Measurements from ENCODE around the gene NRARP.

NRARP gene

DNA sequence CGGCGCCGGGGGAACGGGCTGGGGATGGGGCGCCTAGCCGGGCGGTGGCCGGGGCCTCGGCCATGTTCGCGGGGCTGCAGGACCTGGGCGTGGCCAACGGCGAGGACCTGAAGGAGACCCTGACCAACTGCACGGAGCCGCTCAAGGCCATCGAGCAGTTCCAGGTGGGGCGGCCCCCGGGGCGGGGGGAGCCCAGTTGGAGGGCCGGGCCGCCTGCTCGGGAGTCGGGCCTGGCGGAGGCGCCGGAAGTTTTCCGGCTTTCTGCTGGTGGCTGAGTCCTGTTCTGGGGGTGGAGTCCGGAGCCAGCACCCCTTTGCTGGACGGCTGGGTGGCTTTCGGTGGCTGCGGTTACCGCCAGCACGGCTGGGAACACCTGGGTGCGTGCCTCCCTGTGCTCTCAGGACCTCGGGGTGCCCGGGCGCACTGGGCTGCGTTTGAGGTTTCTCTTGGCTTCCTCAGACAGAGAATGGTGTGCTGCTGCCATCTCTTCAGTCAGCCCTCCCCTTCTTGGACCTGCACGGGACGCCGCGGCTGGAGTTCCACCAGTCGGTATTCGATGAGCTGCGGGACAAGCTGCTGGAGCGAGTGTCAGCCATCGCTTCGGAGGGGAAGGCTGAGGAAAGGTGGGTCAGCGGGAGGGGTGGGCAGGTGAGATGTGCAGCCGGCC is 46.5 kb downstream of the NRARP start:
- no peak for DNase-seq

DNA sequence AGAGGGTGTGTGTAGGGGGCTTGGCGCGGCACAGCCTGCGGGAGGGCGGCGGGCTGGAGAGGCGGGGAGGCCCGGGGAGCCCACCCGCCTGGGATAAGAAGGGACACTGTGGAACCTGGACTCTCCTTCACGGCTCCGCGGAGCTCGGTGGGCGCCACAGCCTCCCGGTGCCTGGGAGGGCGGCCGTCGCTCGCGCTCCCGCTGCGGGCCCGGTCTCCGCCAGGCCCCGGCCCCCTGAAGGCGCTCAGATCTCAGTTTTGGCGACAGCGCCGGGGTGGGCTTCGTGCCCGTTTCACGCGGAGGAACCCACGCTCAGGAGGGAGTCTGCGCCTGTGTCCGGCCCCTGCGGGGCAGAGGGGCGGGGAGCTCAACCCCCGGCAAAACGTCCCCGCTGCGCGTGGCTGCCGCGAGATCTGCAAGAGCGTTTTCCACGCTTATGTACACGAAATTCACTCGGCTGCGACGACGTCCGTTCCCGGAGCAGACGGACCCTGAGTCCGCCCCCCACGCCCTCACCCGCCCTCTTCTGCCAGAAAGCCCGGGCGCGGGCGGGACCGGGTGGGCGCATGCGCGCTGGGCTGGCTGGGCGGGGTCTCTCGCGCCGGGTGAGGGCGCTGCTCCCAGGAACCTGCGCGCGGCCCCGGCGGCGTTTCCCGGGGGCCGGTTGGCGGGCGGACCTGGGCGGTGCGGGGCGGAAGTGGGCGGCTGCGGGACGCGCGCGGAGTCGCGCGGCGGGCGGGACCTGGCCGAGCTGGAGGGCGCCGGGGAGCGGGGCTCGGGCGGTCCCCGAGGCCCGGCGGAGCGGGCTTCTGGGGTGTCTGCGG is 47.2 kb downstream of the NRARP start, which contains the start of gene NELFB:
Gene NELFB (plus strand): TSS at position 704 of the 824 bp plus-strand sequence.
- peak; percentile 29 for DNase-seq

- no peak for DNase-seq
Observed at GRCh38 chr9:137253717-137254623, 48.1 kb downstream of the NRARP start.

- DNase-seq, result no peak
Observed at GRCh38 chr9:137252555-137253506, 49.2 kb downstream of the NRARP start.

GRCh38 chr9:137251490-137252268 is 50.4 kb downstream of the NRARP start:
- DNase-seq, result no peak

DNA sequence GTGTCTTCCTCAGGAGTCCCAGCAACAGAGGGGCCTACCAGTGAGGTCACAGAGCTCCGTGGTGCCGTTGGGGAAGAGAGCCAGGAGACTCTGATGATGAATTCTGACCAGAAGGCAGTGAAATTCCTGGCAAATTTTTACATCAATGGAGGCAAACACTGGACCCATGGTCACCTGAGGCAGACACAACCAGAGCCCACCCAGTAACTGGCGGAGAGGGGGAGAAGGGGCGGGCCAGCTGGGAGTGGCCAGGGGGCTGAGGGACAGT is 50.9 kb downstream of the NRARP start, which contains the start of gene STPG3:
Gene STPG3 (plus strand): TSS at position 93 of the 268 bp plus-strand sequence. CDS start 1 bp downstream, at position 94.
- DNase-seq, result no peak

DNA sequence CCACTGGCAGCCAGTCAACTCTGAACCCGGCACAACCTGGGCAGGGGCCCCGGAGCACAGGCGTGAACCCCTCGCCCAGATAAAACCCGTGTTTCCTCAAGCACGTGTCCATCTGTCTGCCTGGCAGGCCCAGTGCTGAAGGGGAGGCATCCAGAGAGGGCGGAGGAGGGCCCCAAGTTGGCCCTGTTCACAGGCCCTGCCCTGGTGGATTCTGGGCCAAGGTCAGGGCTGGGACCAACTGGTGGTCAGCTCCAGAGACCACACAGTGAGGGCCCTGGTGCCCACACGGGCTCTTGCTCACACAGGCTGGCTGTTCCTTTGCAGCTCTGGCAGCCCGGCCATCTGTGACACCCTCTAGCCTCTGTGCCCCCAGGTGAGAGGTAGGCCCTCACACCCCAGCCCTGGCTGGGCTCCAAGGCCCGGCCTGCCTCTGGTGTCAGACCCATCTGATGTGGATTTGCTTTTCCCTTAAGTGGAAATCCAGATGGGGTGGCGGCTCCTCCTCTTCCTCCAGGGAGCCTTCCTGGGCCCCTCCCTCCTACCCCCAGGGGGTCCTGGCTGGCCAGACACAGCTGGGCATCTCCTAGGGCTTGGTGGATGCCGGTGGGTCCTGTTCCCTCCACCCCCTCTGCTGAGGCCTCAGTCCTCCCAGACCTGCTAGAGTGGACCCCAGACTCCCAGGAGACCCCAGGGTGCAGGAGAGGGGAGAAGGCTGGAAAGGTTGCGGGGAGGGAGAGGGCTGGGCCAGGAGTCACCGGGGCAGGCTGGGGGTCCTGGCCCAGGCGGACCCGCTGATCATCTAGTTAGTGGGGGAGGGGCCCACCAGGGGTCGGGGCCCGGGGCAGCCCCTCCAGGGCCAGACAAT is 51.5 kb downstream of the NRARP start:
- peak; percentile 51 for DNase-seq
